AML-193 (cell line): ENCODE measurements around the gene KIF26B.
"Not testable (repeated sequence)": the region's sequence is repeated elsewhere in the genome, so short reads cannot be mapped to it uniquely, and the experiment has no call there.

ENCODE experiments used
- DNase-seq, 2 experiments: peaks; one replicate each; lab custom pipeline; 2025; lab: John Stamatoyannopoulos, UW

Gene KIF26B

DNA sequence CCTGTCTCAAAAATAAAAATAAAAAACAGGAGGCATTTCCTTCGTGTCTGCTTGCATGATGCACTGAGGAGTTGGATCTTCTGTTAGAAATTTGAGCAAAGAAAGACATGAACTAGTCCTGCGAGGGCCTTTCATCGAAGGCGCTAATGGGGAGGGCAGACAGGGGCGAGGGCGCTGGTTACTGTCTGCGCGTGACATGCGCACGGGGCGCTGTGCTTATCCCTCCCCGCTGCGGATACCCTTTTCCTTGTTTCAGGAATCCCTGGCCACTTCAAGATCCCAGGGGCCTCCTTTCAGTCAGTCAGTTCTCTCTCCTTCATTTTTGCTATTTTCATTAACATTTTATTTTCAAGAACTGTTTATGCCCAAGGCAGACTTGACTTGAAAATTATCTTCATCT, 545.8 kb downstream of the KIF26B start:
- DNase-seq = no peak

DNA sequence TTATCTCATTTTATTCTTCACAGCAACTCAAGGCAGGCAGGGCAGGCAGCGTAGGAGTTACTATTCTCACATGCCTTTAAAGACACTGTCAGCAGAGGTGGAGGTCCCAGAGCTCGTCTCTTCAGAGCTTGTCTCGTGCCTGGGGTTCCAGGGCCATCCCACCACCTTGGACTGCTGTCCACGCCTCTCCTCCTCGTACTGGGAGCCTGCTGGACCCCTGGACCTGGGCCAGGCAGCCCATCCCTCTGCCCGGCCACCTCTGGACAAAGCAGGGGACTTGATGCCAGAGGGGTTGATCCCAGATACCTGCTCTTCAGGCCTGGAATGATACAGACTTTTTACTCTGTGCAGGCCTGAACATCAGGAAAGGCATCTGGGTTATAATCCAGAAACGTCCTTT, 546.8 kb downstream of the KIF26B start:
- DNase-seq = no peak

DNA sequence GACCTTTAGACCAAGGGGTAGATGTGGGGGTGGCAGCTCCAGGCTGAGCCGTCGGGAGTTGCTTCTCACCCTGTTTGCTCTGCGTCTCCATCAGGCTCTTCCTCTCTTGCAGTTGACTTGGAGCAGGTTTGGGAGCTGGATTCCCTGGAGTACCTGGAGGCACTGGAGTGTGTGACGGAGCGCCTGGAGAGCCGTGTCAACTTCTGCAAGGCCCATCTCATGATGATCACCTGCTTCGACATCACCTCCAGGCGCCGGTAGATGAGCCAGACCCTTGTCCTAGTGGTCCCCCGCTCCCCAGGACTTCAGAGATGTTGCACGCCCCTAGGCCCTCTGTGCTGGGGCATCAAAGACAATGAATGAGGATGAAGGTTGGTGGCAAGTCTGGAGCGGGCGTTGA, 547.6 kb downstream of the KIF26B start:
- no peak for DNase-seq

DNA sequence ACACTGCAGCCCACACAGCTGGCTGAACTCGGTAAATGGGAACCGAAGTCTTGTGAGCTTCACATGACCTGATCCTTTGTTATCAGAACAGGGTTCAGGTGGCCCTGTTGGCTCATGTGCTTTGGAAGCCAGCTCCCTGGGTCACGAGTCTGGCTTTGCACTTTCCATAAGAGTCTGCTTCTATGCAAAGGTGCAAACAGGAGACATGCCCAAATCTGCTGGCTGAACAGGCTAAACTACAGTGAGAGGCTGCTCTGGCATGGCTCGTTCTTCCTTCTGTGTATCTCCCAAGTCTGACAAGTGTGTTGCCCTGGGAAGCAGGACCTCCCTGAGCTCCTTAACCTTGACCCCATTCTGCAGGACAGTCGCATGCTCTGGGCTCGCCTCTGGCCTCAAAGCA, 549.6 kb downstream of the KIF26B start:
- DNase-seq = no peak

DNA sequence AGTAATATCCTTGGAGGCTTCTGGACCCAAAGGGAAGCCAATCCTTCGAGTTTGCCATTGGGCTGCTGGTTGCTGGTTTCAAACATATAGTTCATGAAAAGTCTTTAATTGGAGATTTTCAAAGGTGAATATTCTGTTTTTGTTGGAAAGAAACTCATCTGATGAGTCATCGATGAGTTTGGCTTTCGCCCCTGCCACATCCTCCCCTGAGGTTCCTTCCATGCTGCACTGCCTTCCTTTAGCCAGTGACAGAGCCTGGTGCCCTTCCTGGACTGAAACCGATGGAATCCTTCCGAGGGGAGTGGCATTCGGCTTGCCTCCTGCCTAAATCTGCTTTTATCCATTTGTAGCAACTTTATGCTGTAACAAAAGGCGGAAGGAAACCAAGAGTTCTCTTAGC, 550.0 kb downstream of the KIF26B start:
- DNase-seq = no peak

DNA sequence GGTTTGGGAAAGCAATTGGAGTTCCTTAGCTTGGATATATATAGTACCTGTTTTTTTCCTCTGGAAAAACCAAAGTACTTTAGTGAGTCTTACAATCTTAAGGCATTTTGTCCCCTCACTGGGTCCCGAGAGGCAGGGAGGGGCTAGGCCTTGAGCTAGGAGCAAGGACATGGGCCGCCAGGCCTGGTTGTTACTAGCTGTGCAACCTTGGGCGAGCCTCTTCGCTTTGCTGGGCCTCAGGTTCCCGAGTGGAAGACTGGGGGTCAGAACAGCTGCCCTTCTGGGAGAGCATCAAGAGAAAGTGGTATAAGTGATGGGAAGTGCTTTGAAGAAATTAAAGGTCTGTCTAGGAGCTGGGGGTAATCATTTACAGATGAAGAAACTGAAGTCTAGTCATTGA, 553.2 kb downstream of the KIF26B start:
- DNase-seq = no peak

DNA sequence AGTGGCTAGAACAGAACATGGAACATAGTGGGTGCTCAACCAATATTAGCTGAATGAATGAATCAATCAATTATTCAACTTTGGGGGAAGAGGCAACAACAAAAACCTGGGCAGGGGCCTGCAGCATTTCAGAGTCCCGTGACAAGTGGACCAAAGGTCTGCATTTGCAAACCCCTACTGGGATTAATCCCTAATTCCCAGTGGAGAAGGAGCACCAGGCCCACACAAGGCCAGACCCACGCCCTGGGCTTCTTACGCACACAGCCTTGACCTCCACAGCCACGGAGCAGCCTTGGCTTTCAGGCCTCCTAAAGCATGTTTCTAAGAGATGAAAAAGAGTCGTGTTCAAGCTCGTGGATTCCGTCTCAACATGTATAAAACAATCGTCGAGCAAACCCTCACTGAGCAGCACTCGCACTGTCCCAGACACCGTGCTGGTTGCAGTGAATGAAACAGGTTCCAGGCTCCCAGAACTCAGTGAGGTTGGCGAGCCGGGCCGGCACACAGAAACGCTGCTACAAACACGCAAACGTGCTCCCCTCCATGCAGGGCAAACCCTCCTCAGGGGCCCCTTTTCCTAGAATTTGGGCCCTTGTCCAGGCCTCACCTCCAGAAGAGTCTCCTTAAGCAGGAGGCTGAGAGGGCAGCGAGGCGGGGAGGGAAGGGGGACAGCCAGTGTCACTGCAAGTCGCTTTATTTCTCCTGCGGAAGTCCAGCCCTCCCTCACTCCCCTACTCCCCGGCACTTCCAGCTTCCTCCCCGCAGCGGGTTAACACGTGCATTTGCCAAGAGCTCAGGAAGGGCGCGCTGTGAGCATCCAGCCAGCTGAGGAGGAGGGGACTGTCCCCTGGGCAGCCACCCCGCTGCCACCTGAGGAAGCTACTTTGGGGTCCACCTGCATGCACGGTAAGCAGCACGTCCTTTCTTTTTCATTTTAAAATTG, 556.4 kb downstream of the KIF26B start:
- DNase-seq = no peak

DNA sequence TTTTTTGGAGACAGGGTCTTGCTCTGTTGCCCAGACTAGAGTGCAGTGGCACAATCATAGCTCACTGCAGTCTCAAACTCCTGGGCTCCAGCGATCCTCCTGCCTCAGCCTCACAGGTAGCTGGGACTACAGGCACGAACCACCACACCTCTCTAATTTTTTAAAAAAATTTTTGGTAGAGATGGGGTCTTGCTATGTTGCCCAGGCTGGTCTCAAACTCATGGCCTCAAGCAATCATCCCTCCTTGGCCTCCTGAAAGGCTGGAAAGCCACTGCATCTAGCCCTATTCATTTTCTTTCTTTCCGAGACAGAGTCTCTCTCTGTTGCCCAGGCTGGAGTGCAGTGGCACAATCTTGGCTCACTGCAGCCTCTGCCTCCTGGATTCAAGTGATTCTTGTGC, 559.2 kb downstream of the KIF26B start:
- DNase-seq = not testable (repeated sequence)

DNA sequence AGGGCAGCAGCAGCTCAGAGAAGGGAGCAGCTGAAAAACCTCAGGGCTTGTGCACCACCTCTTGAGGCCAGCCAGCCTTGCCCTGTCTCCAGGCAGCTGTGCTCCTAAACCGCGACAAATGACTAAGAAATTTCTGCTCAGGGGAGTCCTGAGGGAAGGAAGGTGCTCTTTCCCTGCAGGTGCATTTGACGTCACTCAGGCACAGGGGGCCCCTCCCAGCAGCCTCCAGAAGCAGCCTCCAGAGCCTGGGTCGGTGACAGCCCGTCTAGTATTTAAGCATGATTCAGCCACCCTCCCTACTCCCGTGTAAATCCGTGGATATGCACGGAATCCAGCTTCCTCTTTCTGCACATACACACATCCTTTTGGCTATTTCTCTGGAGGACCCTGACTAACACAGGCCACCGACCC, 560.5 kb downstream of the KIF26B start:
- no peak for DNase-seq

DNA sequence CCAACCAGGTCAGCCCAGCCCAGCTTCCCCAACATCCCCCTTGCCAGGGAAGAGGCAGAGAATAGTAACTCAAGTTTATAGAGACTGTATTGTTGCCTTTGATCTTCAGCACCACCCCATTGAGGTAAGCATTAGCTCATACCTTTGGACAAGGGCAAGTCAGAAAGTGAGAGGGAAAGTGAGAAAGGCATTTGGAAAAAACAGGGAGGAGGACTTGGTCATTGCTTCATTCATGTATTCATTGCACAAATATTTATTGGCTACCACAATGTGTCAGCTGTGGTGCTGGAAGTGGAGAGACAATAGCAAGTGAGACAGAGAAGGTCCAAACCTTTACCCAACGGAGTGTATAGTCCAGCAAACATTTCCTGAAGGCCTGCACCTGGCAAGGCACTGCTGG, 561.2 kb downstream of the KIF26B start:
- no peak for DNase-seq

DNA sequence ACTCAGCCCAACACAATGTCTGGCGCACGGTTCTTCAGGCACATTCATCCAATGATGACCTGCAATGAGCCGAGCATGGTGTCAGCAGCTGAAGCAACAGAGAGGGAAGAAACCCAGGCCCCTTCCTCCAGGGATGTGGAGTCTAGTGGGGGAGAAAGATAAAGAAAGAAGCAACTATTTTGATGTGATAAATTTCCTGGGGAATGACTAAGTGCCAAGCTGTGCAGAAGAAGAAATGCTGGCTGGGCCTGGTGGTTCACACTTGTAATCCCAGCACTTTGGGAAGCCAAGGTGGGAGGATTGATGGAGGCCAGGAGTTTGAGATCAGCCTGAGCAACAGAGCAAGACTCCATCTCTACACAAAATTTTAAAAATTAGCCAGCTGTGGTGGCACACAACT, 561.8 kb downstream of the KIF26B start:
- no peak for DNase-seq

DNA sequence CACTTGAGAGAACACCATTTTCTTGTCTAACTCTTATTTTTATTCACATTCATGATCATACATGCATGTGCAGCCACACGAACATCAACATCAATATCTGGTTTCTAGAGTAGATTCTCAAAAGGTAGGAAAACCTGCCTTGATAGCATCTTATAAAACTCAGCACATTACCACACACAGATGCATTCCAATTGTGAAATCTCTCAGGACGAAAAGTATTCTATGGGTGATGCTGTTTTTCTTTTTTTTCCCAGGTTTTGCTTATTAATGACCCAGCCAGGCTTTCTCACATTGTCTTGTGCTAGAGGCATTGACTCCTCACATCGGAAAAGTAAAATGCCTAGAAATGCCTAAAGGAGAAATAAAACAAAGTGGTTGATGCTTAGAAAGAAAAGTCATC, 562.8 kb downstream of the KIF26B start:
- no peak for DNase-seq

DNA sequence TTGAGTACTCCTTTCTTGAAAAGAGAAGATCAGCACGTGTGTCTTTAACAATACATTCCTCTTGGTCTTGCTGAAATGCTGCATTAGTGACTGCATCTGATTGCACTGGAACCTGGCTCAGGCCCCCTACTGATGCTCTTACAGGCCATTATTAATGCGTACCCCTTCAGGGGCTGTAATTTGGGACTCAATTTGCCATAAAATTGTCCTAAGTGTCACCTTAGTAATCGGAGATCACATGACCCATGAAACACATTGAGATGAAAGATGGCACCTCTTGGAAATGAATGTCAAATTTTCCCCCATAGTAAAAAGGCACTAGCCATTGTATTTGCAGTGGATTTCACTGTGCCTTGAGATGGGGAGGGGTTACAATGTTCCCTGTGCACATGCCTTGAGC, 563.3 kb downstream of the KIF26B start:
- DNase-seq = no peak

DNA sequence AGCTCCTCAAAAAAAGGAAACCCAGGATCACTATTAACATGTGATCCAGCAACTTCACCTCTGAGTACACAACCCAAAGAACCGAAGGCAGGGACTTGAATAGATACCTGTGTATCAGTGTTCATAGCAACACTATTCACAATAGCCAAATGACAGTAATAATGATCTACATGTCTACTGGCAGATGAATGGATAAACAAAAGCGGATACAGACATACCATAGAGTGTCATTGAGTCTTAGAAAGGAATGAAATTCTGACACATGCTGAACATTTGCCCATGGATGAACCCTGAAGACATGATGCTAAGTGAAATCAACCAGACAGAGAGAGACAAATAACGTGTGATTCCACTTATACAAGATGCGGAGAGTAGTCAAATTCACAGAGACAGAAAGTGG, 564.2 kb downstream of the KIF26B start:
- DNase-seq = no peak

DNA sequence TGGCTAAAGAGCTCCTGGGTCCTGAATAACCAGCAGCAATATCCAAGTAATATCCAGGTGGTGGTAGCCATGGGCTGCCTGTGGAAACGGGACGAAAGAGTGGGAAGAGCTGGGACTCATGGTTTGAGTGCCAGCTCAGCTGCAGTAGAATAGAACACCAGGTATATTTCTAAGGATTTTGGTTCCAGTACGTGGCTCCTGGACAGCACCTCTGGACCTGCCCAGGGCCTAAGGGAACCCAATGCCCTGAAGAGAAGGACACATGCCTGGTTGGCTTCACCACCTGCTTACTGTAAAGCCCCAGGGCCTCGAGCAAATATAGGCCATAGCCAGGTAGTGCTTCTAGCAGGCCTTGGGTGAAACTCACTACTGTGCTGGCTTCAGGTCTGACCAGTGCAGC, 566.7 kb downstream of the KIF26B start:
- no peak for DNase-seq

DNA sequence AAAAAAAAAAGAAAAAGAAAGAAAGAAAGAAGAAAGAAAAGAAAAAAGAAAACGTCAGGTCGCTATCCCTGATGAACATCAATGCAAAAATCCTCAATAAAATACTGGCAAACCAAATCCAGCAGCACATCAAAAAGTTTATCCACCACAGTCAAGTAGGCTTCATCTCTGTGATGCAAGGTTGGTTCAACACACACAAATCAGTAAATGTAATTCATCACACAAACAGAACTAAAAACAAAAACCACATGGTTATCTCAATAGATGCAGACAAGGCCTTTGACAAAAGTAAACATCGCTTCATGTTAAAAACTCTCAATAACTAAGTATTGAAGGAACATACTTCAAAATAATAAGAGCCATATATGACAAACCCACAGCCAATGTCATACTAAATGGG, 573.2 kb downstream of the KIF26B start:
- not testable (repeated sequence) for DNase-seq

DNA sequence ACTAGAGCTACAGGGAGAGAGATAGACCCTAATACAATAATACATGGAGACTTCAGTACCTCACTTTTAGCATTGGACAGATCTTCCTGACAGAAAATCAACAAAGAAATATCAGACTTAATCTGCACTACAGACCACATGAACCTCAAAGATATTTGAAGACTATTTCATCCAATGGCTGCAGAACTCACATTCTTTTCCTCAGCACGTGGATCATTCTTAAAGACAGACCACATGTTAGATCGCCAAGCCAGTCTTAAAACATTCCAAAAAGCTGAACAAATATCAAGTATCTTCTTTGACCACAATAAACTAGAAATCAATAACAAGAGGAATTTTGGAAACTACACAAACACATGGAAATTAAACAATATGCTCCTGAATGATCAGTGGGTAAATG, 576.0 kb downstream of the KIF26B start:
- DNase-seq = no peak

DNA sequence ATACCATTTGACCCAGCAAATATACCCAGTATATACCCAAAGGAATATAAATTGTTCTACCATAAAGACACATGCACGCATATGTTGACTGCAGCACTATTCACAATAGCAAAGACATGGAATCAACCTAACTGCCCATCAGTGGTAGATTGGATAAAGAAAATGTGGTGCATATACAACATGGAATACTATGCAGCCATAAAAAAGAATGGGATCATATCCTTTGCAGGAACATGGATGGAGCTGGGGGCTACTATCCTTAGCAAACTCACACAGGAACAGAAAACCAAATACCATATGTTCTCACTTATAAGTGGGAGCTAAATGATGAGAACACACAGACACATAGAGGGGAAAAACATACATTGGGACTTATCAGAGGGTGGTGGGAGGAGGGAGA, 585.6 kb downstream of the KIF26B start:
- DNase-seq = not testable (repeated sequence)

DNA sequence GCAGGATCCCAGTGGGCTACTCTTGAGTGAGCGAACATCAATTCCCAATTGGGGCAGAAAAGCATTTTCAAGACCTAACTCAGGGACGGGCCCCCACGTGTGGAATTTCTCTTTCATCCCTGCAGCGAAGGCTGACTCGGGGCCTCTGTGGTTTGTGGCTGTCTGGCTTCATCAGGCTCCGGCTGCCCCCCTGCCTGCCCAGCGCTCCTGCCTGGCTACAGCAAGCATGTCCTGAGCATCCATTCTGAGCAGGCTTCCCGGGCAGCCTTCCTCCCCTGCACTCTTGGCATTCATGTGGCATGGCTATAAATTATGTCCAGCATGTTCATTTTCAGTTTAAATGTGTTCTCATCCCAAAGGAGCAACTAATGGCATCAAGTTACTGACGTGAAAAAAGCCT, 588.1 kb downstream of the KIF26B start:
- no peak for DNase-seq

DNA sequence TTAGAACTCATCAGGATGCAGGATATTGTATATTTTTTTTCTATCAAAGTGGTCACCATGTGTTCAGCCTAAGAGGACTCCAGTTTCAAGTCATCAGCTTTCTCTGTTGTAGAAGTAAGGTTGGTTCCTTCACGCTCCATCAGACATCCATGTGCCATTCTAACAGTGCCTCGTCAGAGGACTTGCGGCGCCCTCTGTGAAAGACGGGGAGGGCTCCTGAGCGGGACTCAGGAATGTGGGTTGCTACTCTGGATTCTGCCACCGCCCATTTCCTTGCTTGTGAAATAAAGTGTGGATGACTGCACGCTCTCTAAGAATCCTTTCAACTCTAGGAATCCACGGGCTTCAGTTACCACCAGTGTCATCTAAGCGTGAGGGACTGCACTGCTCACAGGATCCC, 593.5 kb downstream of the KIF26B start:
- no peak for DNase-seq

DNA sequence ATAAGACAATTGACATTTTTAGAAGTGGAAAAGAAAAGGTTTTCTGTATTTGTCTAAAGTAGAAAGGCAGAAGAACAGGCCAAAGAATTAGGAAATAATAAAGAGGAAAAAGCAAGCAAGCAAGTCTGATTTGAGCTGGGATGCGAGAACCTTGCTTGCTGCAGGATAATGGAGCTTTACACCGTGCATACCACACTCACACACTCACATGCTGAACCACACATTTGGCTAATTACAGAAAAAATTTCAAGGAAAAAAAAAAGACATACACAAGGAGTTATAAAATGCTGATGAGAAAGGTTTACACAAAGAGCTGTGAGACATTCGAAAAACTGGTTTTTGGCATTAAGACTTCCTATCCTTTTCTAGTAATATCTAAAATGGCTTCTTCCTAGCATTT, 593.9 kb downstream of the KIF26B start:
- DNase-seq = no peak

DNA sequence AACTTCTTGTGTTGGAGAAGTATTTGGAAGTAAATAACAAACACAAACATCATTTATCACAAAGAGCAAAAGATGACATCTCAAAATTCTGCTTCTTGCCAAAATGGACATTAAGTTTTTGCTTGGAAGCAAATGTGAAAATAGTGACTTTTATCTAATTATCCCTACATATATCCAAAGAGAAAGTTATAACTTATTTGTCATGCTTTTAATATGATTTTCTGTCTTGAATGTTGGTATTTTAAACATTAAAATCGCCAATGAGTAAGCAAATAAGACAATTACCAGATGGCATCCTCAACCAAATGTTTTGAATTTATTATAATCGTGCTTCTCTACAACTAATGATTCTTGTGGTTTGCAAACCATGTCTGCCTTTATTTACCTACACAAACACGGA, 594.3 kb downstream of the KIF26B start:
- DNase-seq = no peak

DNA sequence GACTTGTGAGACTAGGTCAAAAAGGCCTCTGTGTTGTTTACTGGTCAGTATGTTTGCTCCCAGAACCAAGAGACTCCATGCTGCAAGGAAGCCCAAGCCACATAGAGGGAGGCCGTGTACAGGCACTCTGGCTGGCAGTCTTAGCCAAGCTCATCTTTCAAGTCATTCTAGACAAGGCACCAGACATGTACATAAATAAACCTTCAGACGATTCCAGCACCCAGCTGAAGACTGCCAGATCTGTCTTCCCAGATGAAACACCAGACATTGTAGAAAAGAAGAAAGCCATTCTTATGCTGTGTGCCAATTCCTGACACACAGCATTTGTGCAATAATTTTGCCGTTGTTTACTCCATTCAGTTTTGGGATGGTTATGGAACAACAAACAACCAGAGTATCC, 595.5 kb downstream of the KIF26B start:
- DNase-seq = no peak

DNA sequence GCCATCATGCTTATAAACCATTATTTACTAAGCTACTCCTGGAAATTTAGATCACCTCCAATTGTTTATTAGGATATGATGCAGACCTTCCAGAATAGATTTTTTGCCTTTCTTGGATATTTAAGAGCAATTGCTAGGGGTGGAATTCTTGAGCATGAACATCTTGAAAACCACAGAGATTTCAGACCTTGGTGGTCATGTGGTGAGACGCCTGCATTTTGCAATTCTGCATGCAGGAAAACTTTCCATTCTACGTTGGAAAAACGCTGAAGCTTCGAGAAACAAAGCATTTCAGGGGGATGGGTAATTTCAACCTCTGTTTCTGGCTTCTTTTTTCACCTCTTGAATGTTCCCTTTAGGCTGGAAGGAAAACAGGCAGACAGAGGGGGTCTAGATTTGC, 596.3 kb downstream of the KIF26B start:
- DNase-seq = no peak
